GM18526 (cell line): Measurements from ENCODE around the gene CLEC19A.

Experiments used
- POLR2A ChIP-seq: IDR thresholded peaks from 3 replicates; pipeline ENCODE4 v1.6.1; 2011; ENCODE audit not compliant: insufficient read length; ENCODE audit errors: extremely low read depth

Gene CLEC19A

DNA sequence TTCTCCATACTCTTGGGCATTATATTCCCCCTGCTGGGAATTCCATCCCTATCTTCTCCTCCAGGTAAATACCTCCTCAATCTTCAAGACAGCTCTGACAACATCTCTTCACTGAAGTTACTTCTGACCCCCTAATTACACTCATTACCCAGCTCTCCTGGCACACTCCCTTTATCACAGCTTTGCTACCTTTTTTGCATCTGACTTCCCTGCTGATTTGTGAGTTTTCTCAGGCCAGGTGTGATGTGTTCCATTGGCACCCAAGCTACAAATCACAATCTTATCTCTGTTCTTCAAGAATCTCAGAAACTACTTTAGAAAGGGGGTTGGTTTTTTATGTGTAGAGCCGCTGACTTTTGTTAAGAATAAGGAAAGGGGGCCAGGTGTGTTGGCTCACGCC is 14.0 kb downstream of the CLEC19A start:
- no peak for TF ChIP-seq POLR2A

DNA sequence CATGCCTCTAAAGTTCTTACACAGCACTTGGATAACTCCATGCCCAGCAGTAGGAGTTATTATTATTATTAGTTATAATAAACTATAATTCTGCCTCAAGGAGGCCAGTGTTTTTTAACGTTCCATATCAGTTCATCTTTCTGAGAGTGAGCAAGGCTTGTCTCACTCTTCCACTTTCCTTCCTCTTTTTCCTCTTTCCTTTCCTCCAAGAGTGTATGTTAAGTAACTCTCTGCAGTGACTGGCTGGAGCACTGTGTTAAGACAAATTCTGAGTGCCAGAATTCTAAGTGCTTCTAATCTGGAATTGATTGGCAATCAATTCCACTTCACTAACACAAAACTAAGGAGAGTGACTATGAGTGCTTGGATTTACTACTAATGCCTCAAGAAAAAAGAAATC is 16.4 kb downstream of the CLEC19A start:
- no peak for TF ChIP-seq POLR2A

DNA sequence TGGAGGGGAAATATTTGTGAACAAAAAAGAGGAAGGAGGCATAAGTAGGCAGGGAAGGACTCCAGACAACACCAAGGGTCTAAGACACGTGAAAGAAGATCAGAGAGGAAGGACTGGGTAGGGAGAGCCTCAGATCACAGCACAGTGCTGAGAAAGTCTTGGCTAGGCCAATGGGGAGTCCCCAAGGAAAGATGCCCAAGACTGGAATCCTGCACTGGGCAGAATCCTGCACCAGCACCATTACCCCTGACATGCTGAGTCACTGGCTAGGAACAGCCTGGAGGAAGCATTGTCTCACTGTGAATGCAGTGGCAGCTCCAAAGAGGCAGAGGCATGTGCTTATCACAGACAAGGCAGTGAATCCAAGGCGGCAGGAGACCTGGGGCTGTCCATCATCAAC is 19.2 kb downstream of the CLEC19A start:
- TF ChIP-seq POLR2A, result no peak

DNA sequence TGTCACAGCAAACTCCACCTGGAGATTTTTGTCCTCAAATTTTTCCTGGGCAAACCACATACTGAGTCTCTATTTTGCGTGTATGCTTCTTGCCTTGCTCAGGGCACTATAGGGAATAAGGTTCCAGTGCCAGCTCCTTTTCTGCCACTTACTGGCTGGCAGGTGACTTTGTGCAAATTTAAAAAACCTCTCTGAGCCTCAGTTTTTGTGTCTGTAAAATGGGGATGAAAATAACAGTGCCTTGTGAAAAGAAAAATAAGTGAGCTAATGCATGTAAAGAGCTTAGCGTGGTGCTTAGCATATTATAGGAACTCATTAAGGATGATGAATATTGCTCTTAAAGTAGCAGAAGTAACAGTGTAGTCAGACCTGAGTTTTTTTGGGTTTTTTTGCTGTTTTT is 19.9 kb downstream of the CLEC19A start:
- no peak for TF ChIP-seq POLR2A

DNA sequence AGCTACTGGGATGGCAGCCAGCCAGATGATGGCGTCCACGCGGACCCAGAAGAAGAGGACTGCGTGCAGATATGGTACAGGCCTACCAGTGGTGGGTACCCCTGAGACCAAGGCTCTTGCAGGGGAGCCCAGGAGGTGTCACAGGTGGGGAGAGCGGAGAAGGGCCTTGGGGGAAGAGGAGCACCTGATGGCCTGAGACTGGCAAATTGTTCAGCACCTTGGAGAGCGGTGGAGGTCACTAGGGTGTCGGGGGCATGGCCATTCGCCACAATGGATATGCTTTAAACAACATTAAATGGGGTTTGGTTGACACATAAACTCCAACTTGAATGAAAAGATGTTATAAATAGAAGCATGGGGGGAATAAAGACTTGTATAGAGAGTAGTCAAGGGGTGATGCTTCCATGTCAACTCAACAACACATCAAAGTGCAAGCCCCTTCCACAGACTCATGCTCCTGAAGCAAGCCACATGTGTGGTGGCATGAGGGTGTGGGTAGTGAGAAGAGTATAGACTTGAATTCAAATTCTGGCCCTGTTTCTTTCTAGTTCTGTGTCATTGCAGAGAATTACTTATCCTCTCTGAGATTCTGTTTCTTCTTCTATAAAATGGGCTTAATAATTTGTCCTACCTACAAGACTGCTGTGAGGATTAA is 22.2 kb downstream of the CLEC19A start:
- TF ChIP-seq POLR2A, result no peak

DNA sequence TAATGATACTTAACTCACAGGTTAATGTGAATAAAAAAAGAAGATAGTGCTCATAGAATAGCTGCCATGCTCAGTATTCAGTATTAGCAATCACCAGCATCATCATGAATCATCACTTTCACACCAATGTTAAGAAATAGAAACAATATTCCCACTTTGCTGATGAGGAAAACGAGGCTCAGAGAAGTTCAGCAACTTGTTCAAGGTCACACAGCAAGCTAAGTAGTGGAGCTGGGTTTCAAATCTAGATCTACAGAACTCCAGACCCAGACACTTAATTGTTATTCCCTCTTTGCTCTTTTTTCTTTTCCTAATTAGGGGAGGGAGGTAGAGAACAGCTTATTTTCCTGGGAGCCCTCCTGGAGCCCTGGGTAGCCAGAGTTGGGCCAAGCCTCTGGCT is 22.9 kb downstream of the CLEC19A start:
- TF ChIP-seq POLR2A, result no peak

- TF ChIP-seq POLR2A, result no peak
These were observed 23.6 kb downstream of the CLEC19A start for GRCh38 chr16:19309178-19309577.

DNA sequence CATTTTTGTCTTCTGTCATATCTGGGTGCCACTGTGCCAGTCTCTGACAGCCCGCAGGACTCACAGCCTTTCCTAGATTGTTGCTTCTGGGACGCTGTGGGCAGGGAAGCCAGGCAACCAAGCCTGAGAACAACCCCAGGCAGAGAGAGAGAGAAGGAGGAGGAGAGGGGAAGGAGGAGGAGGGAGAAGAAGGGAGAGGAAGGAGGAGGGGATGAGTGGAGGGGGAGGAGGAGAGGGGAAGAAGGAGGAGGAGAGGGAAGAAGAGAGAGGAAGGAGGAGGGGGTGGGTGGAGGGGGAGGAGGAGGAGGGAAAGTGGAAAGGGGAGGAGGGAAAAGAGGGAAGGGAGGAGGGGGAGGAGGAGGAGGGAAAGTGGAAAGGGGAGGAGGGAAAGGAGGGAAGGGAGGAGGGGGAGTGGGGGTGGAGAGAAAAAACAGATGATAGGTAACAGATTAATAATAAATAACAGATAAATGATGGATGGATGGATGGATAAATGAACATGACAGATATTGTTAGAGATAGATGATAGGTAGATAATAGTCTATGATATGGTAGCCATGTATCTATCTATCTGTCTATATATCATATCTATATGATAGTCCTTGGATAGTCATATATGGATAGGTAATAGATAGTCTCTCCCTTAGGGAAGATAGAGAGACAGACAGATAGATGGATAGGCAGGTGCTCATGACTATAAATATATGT is 29.3 kb downstream of the CLEC19A start:
- TF ChIP-seq POLR2A, result no peak

DNA sequence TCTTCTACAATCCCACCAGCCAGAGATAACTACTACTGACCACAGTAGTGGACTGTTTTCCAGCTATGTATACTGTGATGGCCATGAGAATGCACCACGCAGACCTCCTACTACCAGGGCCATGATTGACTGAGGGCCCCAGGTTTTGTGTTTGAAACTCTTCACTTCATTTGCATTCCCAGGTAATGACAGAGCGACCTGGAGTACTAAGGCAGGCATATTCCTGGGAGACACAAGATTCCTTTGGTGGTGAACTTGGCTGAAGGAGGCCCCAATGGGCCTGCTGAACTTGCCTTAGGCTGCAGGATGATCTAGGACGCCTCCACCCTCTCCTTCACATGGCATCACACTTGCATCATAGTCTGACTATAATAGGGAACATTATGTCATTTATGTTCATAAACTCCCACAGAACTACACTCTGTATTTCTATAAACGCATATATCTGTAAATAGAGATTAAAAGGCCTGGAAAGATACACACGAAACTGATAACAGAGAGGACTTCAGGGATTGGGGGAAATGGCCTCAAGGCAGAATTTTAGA is 30.4 kb downstream of the CLEC19A start:
- TF ChIP-seq POLR2A, result no peak

DNA sequence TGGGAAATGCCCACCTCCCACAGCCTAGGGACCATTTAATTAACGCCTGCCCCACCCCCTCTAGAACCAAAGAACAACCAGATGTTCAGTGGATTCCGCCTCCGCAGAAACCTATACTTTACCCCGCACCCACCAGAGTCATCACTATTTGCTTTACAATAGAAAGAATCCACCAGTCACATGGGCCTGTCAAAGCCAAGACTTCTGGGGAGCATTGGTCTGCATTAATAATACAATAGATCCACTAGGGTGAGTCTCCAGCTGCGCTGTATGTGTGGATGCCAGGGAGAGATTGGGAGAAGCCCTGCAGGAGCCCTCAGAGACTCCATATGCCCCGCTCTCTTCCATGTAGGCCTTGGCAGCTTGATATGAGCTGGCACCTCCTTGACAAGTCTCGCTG is 31.3 kb downstream of the CLEC19A start:
- TF ChIP-seq POLR2A, result no peak

DNA sequence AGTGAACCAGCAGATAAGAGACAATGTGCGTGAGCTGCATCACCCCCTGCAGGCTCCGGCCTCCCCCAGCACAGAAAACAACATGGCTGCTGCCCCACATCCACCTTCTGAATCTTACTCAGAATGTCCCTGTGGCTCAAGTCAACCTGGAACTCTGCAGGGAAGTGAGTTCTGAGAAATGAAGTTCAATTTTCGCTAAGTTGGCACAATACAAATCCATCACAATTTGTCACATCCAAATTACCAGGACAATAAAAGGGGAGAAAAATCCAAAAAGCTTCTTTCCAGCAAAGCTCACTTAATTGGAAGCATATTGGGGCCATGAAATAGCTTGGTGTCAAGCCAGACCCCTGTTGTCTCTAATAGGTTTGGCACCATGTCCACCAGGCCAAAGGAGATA is 38.1 kb downstream of the CLEC19A start:
- TF ChIP-seq POLR2A, result no peak

DNA sequence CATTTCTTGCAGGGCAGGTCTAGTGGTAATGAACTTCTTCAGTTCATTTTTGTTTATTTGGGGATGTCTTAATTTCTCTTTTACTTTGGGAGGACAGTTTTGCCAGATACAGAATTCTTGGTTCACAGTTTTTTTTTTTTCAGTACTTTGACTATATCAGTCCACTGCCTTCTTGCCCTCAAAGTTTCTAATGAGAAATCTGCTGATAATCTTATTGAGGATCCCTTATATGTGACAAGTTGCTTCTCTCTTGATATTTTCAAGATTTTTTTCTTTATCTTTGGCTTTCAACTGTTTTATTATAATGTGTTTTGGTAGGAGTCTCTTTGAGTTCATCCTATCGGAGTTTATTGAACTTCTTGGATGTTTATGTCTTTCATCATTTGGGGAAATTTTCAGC is 42.8 kb downstream of the CLEC19A start:
- no peak for TF ChIP-seq POLR2A

DNA sequence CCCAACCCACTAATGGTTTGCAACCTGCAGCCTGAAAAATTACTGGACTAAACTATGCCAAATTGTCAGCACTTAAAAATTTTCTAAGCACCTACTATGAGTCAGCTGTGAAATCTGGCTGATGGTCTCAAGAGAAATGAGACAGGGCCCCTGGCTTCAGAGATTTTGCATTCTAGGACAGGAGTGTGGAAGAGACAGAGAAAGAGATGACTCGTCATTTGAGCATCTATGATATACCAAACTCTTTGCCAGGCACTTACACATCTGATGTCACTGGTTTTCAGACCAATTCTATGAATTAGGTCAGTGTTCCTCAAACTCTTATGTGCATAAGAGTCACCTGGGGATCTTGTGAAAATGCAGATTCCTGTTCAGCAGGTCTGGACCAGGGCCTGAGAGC is 44.4 kb downstream of the CLEC19A start:
- no peak for TF ChIP-seq POLR2A

DNA sequence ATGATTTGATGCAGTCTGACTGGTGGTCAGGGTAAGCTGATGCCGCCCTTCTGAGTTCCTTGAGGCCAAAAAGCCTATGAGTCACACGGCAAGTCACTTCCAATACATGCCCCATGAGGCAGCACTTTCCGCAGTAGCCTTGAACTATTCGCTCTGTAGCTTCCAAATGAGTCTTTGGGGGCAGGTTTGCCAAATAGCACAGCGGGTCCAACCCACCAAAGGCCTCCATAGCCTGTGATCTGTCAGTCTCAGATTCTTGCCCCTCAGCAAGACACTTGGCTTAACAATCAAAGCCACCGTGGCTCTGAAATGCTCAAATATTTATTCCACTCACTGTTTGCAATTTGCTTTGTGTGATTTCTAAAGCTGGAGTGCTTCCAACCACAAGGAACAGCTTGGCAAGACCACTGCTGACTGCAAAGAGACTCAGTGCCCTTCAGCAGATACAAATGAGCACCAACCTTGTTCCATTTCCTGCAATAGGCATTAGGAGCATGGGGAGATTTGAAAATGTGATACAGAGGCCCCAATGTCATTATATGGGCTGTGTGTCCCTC is 45.4 kb downstream of the CLEC19A start:
- TF ChIP-seq POLR2A, result no peak

GRCh38 chr16:19331794-19332193 is 46.3 kb downstream of the CLEC19A start:
- TF ChIP-seq POLR2A, result no peak

DNA sequence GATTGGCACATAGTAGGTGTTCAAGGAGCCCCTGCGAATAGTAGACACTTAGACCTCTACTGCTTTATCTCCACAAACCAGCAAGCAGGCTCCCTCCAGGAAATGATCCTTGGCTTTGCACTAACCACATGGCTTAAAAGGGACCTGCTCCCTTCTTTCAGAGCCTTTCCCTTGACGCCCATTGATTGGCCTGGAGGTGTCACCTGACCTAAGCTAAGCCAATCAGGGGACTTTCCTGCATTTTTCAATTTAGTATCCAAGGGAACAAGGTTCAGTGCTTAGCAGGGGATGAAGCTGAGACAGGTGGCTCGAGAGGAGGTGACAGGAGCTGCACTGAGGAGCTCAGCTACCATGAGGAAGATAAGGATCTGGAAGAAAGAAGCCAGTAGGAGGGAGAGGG is 52.8 kb downstream of the CLEC19A start:
- no peak for TF ChIP-seq POLR2A
